Measurements from ENCODE around the gene BDKRB2.

Gene BDKRB2

GRCh38 chr14:96272777-96273473 is 68.3 kb downstream of the BDKRB2 start:
- no peak for DNase-seq
- ATAC-seq = no peak

DNA sequence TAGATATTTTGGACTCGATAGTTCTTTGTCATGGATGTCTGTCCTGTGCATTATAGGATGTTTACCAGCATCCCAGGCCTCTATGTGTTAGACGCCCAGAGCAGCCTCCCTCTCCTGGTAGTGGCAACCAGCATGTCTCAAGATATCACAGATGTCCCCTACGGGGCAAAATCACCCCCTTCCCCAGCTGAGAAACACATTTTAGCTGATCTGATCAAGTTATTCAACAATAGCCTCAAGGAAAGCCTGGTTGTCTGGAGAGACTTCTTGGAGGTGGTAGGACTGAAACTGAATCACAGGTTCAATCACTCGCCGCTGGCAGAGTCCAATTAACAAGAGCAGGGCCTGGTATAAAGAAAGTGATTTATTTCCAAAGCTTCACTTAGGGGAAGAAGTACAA is 69.0 kb downstream of the BDKRB2 start:
- ATAC-seq (no peak), DNase-seq (no peak)

DNA sequence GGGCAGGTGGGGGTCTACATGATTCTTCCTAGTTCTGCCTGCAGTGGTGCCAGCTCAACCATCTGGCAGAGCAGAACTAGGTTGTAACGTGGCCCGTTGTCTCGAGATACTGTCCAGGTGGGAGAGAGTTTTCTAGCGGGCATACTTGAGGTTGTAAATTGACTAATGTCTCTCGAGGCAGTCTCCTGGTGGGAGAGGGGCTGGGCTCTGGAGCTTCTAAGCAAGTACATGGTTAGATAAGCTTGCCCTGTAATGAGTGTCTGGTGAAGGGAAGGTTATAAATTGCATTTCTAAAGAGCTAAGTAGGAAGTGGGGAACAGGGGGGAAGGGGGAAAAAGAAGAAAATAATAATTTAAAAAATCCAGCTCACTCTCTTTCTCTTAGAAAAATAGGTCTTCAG is 69.5 kb downstream of the BDKRB2 start:
- no peak for DNase-seq
- ATAC-seq = no peak

GRCh38 chr14:96274543-96274942 is 69.9 kb downstream of the BDKRB2 start:
- no peak for ATAC-seq
- no peak for DNase-seq

DNA sequence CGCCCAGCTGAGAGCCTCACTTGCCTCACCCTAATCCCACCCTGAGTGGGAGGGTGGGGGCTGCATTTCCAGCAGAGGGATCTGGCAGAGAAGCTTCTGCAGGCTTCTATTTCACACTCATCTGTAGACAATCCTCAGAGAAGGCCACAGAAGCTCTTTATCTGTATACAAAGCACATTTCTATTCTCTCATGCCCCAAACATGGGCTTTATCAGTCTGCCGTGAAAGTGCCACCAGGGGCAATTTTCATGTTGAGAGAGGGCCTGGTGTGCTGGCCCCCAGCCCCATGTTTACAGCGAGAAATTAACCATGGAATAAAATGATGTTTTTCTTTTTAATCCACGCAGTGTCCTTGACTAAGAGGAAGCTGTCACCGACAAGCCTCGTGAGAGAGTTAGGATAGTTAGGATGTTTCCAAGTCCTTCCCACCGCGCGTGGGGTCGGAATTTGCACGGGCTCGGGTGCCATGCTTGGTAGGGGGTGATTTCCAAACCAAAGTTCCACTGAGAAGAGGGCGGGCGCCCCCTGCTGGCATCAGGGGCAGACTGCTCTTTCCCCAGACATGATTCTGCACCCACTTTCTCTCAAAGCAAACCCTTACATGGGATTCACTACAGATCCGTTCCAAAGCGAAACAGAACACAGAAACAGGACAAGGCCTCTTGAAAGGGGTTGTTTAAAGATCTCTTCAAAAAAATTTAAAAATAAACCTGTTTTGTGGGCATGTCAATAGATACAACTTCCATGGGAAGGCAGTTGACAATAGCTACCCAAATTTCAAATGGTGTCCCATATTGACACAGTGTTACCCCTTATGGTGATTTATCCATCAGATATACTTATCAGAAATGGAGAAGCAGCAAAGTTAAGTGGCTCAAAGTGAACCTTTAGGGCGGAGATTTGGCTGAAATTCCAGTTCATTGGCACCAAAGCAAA is 70.8 kb downstream of the BDKRB2 start:
- ATAC-seq = peak; percentile 14
- peak; percentile 80 for DNase-seq

DNA sequence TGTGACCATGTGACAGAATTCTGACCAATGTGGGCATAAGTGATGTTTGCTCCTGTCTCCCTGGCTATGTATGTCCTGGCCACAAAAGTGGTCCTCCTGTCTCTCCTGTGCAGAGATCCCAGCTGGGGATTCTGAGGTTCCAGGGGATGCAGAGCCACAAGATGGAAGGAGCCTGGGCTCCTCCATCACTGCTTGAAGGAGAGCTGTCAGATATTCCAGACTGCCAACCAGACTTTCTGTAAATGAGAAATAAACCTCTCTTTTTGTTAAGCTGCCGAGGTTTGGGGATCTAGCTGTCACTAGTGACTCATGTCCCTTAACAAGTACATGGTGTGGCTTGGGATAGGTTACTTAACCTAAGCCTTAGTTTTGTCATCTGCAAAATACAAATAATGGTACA is 73.3 kb downstream of the BDKRB2 start:
- ATAC-seq (no peak), DNase-seq (no peak)

GRCh38 chr14:96279564-96279963 is 74.9 kb downstream of the BDKRB2 start:
- ATAC-seq (no peak), DNase-seq (no peak)

GRCh38 chr14:96280104-96280503 is 75.5 kb downstream of the BDKRB2 start:
- no peak for DNase-seq
- ATAC-seq = no peak

DNA sequence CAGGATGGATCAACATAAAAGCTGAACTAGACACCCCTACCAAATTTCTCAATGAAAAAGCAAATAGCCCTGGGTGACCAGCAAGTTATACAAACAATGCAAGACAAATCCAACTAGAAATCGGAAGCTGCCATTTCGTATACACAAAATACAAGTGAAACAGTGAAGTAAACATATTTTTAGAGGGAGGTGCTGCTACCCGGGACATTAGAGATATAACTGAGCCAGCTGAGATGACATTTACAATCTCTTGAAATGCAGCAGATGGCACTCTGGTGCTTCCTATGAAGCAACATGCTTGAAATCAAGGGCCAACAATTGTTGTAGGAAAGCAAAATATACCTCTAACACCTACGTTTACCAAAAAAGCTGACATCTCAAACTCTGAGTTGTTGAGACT is 76.8 kb downstream of the BDKRB2 start:
- no peak for ATAC-seq

GRCh38 chr14:96284008-96284407 is 79.4 kb downstream of the BDKRB2 start:
- ATAC-seq = no peak
- no peak for DNase-seq

More for the DNA sequence above, 76.8 kb downstream of the BDKRB2 start:
- DNase-seq = no peak

DNA sequence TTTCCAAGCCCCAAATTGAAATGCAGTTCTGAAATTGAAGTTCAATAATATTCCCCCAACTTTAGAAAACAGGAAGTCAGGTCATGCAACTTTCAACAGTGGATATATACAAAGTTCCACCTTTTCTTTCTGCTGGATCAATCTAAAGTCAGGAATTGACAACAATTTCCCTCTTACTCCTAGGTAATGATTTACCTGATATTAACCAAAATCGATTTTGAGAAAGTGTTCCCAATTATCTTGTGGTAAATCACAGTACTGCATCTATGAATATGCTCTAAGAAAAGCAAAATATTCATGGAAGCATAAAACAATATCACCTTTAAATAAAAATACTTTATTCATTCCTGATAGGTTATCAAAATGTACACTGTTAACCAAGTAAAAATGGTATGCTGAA is 79.8 kb downstream of the BDKRB2 start:
- ATAC-seq (no peak), DNase-seq (no peak)

- no peak for DNase-seq
- no peak for ATAC-seq
These were observed 81.0 kb downstream of the BDKRB2 start for GRCh38 chr14:96285667-96286066.

- ATAC-seq (no peak), DNase-seq (no peak)
These were observed 81.6 kb downstream of the BDKRB2 start for GRCh38 chr14:96286251-96286650.

DNA sequence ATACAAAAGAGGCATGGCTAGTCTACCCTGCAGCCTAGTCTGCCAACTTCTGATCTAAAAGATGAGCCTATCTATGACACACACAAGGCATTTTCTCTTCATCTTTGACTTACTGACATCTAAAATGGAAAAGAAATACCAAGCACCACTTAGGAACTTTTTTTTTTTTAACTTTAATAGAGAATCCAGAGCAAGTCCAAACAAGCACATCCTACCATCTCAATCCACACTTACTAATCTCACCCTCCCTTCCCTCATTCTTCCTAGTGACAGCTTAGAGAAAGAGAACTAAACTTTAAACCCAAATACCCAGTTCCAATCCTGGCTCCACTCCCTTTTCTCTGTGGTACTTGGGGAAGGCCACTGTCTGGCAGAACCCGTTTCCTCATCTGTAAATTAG is 83.2 kb downstream of the BDKRB2 start:
- ATAC-seq (no peak), DNase-seq (no peak)
